ENCODE results near the gene APOF. TPM values are rescaled to one million over a fixed set of nuclear protein-coding genes. Genes with fewer than 3 reads are reported as not detected.

APOF gene
- total RNA-seq, 1 experiment from 2014 or later = 0.17 TPM

GRCh38 chr12:56339158-56339422 is 23.6 kb downstream of the APOF start:
- ChIA-PET RAD21 (ENCODE audit: low non-redundant PET in 1 of 2, low total read pairs in 2 of 2, uncharacterized antibody in 2 of 2, unreplicated experiment in 2 of 2) (no interaction called here), CTCF (no interaction called here), POLR2A (interaction anchor here (1.5 kb wide), 1 partner anchor 21 kb away, joined by 4 read pairs; the partner anchor contains the start of gene STAT2)
- H3K27ac ChIP-seq (ENCODE audit: low read depth, low read length) = no peak overlapping the region
- H3K9me2 ChIP-seq (ENCODE audit: insufficient read depth) = no peaks in the 10 kb centered on the region
- peaks cover 0 to 4% of the 10 kb centered on the region in 2 experiments; a peak in 1 of 4 replicates for H3K36me3 ChIP-seq (ENCODE audit: control insufficient read depth in 1 of 2, insufficient read depth in 2 of 2, low read length in 2 of 2)
- intact Hi-C loops (cut with micrococcal nuclease) = no loop called here
- H3K79me2 ChIP-seq (ENCODE audit: insufficient read depth, low read length) = no peaks in the 10 kb centered on the region
- no peak for DNase-seq (ENCODE audit: low read depth, low spot score)
- no peak overlapping the region for H3K4me3 ChIP-seq (replicated peaks in 1 of 2; ENCODE audit: low read depth in 1 of 2, low read length in 2 of 2)
- H3K9me3 ChIP-seq (ENCODE audit: control insufficient read depth in 1 of 2, insufficient read depth in 1 of 2, low read depth in 1 of 2, low read length in 2 of 2) = no peaks in the 10 kb centered on the region
- no peak for ATAC-seq
- H3K9ac ChIP-seq (ENCODE audit: low read length) = no peak overlapping the region
- no peak overlapping the region for H3K4me2 ChIP-seq (ENCODE audit: low read length)
- H3K27me3 ChIP-seq (ENCODE audit: insufficient read depth, low read length) = no peaks in the 10 kb centered on the region
- H3K4me1 ChIP-seq (ENCODE audit: control insufficient read depth in 1 of 2, insufficient read depth in 2 of 2, low read length in 2 of 2) = peaks cover 0 to 3% of the 10 kb centered on the region in 2 experiments; a peak in 1 of 4 replicates
- BruUV-seq (replicated peaks) = no TSS peak
- TF ChIP-seq SRF (IDR thresholded peaks at IDR 0.05; ENCODE audit: low read depth) (no peak), POLR2AphosphoS5 (IDR thresholded peaks at IDR 0.05; ENCODE audit: low read depth, low read length) (no peak), REST (IDR thresholded peaks at IDR 0.05; ENCODE audit: low read depth) (no peak), YY1 (IDR thresholded peaks at IDR 0.05; ENCODE audit: extremely low read depth, insufficient replicate concordance, low read depth, low read length) (no peak), POLR2A (IDR thresholded peaks at IDR 0.05; ENCODE audit: borderline replicate concordance, extremely low read depth, insufficient read depth, insufficient read length) (no peak), ZNF274 (IDR thresholded peaks at IDR 0.05; ENCODE audit: low read depth, low read length) (no peak), RAD21 (IDR thresholded peaks at IDR 0.05; ENCODE audit: low read depth) (no peak), EZH2phosphoT487 (IDR thresholded peaks at IDR 0.05; ENCODE audit: borderline replicate concordance) (no peak)
- no peaks in the 10 kb centered on the region for H4K20me1 ChIP-seq (ENCODE audit: insufficient read depth)
- no peak overlapping the region for H2AFZ ChIP-seq (ENCODE audit: low read depth, low read length, poor library complexity, severe bottlenecking)
